ENCODE results near the gene RIMKLA.

- TF ChIP-seq REST (IDR thresholded peaks at IDR 0.05; ENCODE audit: unreplicated experiment) = no peak
- TF ChIP-seq CTCF (conservative IDR thresholded peaks at IDR 0.05; ENCODE audit: low read depth in 2 of 2) = no peak
- no peak for TF ChIP-seq ETS1 (IDR thresholded peaks at IDR 0.05)
- TF ChIP-seq POLR2AphosphoS5 (IDR thresholded peaks at IDR 0.05; ENCODE audit: low read depth) = no peak
- no peak for TF ChIP-seq EZH2 (IDR thresholded peaks at IDR 0.05; ENCODE audit: low read depth, unreplicated experiment)
- no peak for TF ChIP-seq NANOG (IDR thresholded peaks at IDR 0.05; ENCODE audit: borderline replicate concordance)
Observed at GRCh38 chr1:42469727-42470126, 89.1 kb downstream of the RIMKLA start.

All from GM23338 (cell line).